Choroid plexus epithelial cell (primary cell): ENCODE data around the gene MAD1L1.

Experiments used
- DNase-seq: peaks from one replicate; pipeline ENCODE4 v3.0.0-alpha.2; 2010; ENCODE audit warnings: low read depth
- H3K4me3 ChIP-seq: 2 replicates; pipeline ENCODE4 v1.5.1; 2011; ENCODE audit warnings: low read depth, mild to moderate bottlenecking, control low read depth, low read length, moderate library complexity
- TF ChIP-seq, protein P1 (sequence below): conservative IDR thresholded peaks from 2 replicates; pipeline ENCODE4 v1.5.1; 2011; ENCODE audit warnings: low read depth, mild to moderate bottlenecking, control low read depth, inconsistent platforms, low read length, moderate library complexity

The MAD1L1 gene

GRCh38 chr7:1873070-1873405 lies 359.7 kb downstream of the MAD1L1 start:
- DNase-seq, result no peak
- TF ChIP-seq, protein P1, sequence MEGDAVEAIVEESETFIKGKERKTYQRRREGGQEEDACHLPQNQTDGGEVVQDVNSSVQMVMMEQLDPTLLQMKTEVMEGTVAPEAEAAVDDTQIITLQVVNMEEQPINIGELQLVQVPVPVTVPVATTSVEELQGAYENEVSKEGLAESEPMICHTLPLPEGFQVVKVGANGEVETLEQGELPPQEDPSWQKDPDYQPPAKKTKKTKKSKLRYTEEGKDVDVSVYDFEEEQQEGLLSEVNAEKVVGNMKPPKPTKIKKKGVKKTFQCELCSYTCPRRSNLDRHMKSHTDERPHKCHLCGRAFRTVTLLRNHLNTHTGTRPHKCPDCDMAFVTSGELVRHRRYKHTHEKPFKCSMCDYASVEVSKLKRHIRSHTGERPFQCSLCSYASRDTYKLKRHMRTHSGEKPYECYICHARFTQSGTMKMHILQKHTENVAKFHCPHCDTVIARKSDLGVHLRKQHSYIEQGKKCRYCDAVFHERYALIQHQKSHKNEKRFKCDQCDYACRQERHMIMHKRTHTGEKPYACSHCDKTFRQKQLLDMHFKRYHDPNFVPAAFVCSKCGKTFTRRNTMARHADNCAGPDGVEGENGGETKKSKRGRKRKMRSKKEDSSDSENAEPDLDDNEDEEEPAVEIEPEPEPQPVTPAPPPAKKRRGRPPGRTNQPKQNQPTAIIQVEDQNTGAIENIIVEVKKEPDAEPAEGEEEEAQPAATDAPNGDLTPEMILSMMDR, result no peak
- no peak overlapping the region for H3K4me3 ChIP-seq

- TF ChIP-seq, protein P1, result no peak
- no peak overlapping the region for H3K4me3 ChIP-seq
- DNase-seq, result no peak
Measured at GRCh38 chr7:1872191-1873069, 360.3 kb downstream of the MAD1L1 start.

- TF ChIP-seq, protein P1, result no peak
- H3K4me3 ChIP-seq, result no peak overlapping the region
- no peak for DNase-seq
Measured at GRCh38 chr7:1869452-1870130, 363.2 kb downstream of the MAD1L1 start.

- no peak for DNase-seq
- no peak overlapping the region for H3K4me3 ChIP-seq
- TF ChIP-seq, protein P1, result no peak
Measured at GRCh38 chr7:1868516-1869165, 364.1 kb downstream of the MAD1L1 start.

DNA sequence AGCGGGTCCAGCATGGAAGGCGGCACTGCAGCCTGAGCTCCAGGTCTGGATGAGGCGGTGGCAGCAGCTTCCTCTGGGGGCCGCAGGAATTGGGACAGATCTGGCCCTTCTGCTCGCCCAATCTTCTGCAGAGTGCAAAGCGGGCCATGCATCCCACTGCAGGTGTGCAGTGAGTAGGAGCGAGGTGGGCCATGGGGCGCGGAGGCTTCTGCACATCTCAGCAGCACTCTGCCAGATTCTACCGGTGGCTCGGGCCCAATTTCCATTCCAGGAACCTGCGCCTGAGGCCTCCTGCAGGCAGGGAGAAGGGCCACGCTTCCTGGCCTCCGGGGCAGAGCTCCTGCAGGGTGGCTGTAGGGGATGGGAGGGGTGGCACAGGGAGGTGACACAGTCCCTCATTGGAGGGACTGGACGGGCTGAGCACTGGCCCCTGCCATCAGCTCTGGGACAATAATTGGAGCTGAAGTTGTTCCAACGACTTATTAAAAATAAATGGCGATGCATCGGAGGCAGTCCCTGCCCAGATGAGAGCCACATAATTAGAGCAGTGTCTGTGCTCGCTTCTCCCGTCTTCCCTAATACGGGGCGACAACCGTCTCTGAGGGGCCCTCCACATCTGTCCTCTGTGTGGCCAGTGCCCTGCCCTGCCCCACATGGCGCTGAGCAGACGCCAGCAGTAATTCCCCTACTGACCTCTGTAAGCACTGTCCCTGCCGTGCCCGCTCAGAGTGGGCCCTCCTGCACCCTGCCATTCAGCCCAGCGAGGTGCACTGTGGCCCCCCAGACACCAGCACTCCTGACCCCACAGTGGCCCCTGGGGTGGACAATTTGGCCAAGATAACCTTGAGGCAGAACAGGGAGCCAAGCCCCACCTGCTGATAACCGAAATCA lies 365.1 kb downstream of the MAD1L1 start:
- DNase-seq, result no peak
- TF ChIP-seq, protein P1, result no peak
- no peak overlapping the region for H3K4me3 ChIP-seq

GRCh38 chr7:1866601-1867000 lies 366.1 kb downstream of the MAD1L1 start:
- no peak overlapping the region for H3K4me3 ChIP-seq
- no peak for DNase-seq
- TF ChIP-seq, protein P1, result no peak
